GM23248 (cell line): ENCODE measurements around the gene COL16A1. TPM values are rescaled to one million over a fixed set of nuclear protein-coding genes. Genes with fewer than 3 reads are reported as not detected.

Experiments used
- DNase-seq: peaks from one replicate; pipeline ENCODE4 v3.0.0-alpha.2; 2015
- H2AFZ ChIP-seq: fragments of 200-600 bp; sonication (generic); 2 replicates; pipeline ENCODE4 v1.6.1; 2016; ENCODE audit warnings: antibody characterized with exemption
- H3F3A ChIP-seq: fragments of 200-600 bp; sonication (generic); 2 replicates; pipeline ENCODE4 v1.6.1; 2016; ENCODE audit warnings: mild to moderate bottlenecking, antibody characterized with exemption, mixed run types; ENCODE audit not compliant: insufficient read depth
- H3K27ac ChIP-seq: fragments of 200-600 bp; sonication (generic); 2 replicates; pipeline ENCODE4 v1.5.1; 2016; ENCODE audit warnings: mild to moderate bottlenecking
- H3K27me3 ChIP-seq: fragments of 200-600 bp; sonication (generic); replicated peaks from 2 replicates; pipeline ENCODE4 v1.6.1; 2016; ENCODE audit warnings: mild to moderate bottlenecking; ENCODE audit not compliant: insufficient read depth
- H3K36me3 ChIP-seq: fragments of 200-600 bp; sonication (generic); 2 replicates; pipeline ENCODE4 v1.6.1; 2016; ENCODE audit warnings: low read depth, mild to moderate bottlenecking
- H3K4me1 ChIP-seq: fragments of 200-600 bp; sonication (generic); 2 replicates; pipeline ENCODE4 v1.6.1; 2016; ENCODE audit warnings: mild to moderate bottlenecking; ENCODE audit not compliant: insufficient read depth
- H3K4me2 ChIP-seq: fragments of 200-600 bp; sonication (generic); one replicate; pipeline ENCODE4 v1.6.1; 2016; ENCODE audit warnings: mild to moderate bottlenecking; ENCODE audit not compliant: unreplicated experiment
- H3K4me3 ChIP-seq: fragments of 200-600 bp; sonication (generic); 2 replicates; pipeline ENCODE4 v1.5.1; 2016; ENCODE audit warnings: mild to moderate bottlenecking
- H3K79me2 ChIP-seq: fragments of 200-600 bp; sonication (generic); 2 replicates; pipeline ENCODE4 v1.6.1; 2016; ENCODE audit warnings: mild to moderate bottlenecking; ENCODE audit not compliant: insufficient read depth
- H3K9ac ChIP-seq: fragments of 200-600 bp; sonication (generic); 2 replicates; pipeline ENCODE4 v1.6.1; 2016; ENCODE audit warnings: mild to moderate bottlenecking
- H3K9me2 ChIP-seq: fragments of 200-600 bp; sonication (generic); 2 replicates; pipeline ENCODE4 v1.6.1; 2016; ENCODE audit warnings: mixed run types, mild to moderate bottlenecking, moderate library complexity; ENCODE audit not compliant: insufficient read depth
- H3K9me3 ChIP-seq: fragments of 200-600 bp; sonication (generic); one replicate; pipeline ENCODE4 v1.6.1; 2017; ENCODE audit warnings: low read depth
- H4K20me1 ChIP-seq: fragments of 200-600 bp; sonication (generic); 2 replicates; pipeline ENCODE4 v1.6.0; 2016; ENCODE audit not compliant: insufficient read depth
- EZH2 ChIP-seq: fragments of 200-600 bp; sonication (generic); IDR thresholded peaks from 2 replicates; pipeline ENCODE4 v1.6.1; 2018; ENCODE audit warnings: antibody characterized with exemption, mild to moderate bottlenecking; ENCODE audit not compliant: insufficient read depth, poor library complexity, severe bottlenecking
- EZH2phosphoT487 ChIP-seq: fragments of 200-600 bp; sonication (generic); IDR thresholded peaks from 2 replicates; pipeline ENCODE4 v1.6.1; 2018; ENCODE audit warnings: antibody characterized with exemption, moderate library complexity, mild to moderate bottlenecking, low read depth; ENCODE audit not compliant: insufficient read depth
- WGBS, 2 experiments: methylation state at CpG; one replicate each; pipeline ENCODE4 v1.1.6; 2015 to 2017; ENCODE audit warnings: low lambda C conversion rate in 2 of 2, low coverage in 1 of 2; ENCODE audit errors: missing lambda C conversion rate in 2 of 2; 5-methylcytosine and 5-hydroxymethylcytosine counted together
- in situ Hi-C: fragments of 300-500 bp; cut with MboI; formaldehyde crosslinking; loops from 2 replicates; pipeline ENCODE4 v1.15.0; 2020
- polyA plus RNA-seq: library from polyadenylated mRNA; unstranded; fragments of >200 nt; fragmentation: Nextera tagmentation; extraction: Ambion mirVana; gene quantifications from 2 replicates; pipeline ENCODE4 v1.2.1, GENCODE V29; 2016
- total RNA-seq: library from RNA; depleted of rRNA; stranded (reverse); fragments of >200 nt; shearing (Covaris generic); gene quantifications from 2 replicates; pipeline ENCODE4 v1.2.3, GENCODE V29; 2014

Gene COL16A1
- total and polyA plus RNA-seq, 2 experiments from 2014 or later: 67.3 to 247 TPM

- no peak overlapping the region for H3K4me2 ChIP-seq
- no peaks in the 10 kb centered on the region for H3K79me2 ChIP-seq
- no peak overlapping the region for H3K4me3 ChIP-seq
- 0 to 71% methylated on average over 1 to 4 of the region's 4 CpGs for WGBS, 2 experiments
- peaks cover 16% of the 10 kb centered on the region for H3F3A ChIP-seq
- H3K27ac ChIP-seq: peak overlapping the region; percentile 53
- no peak for TF ChIP-seq EZH2
- TF ChIP-seq EZH2phosphoT487: no peak
- no peaks in the 10 kb centered on the region for H4K20me1 ChIP-seq
- no peaks in the 10 kb centered on the region for H3K27me3 ChIP-seq
- H3K36me3 ChIP-seq: 0 out of 2 replicates have a peak, but pooled peaks cover 14% of the 10 kb centered on the region
- no peak overlapping the region for H2AFZ ChIP-seq
- peak overlapping the region; percentile 20; the same call in 1 of the 2 replicates for H3K9ac ChIP-seq
- H3K4me1 ChIP-seq: peaks cover 27% of the 10 kb centered on the region
- peak; percentile 88 for DNase-seq
- in situ Hi-C loops: no loop called here
- H3K9me2 ChIP-seq: no peaks in the 10 kb centered on the region
- no peaks in the 10 kb centered on the region for H3K9me3 ChIP-seq
These were observed 78.1 kb downstream of the COL16A1 start for GRCh38 chr1:31625561-31626222.

- H3K9ac ChIP-seq: no peak overlapping the region
These were observed 78.9 kb downstream of the COL16A1 start for GRCh38 chr1:31624731-31625514.

GRCh38 chr1:31624309-31624708 lies 79.5 kb downstream of the COL16A1 start:
- no peaks in the 10 kb centered on the region for H4K20me1 ChIP-seq
- no peak for DNase-seq
- no peak overlapping the region for H3K9ac ChIP-seq
- no peak for TF ChIP-seq EZH2
- TF ChIP-seq EZH2phosphoT487: no peak
- H3K27me3 ChIP-seq: no peaks in the 10 kb centered on the region
- no peaks in the 10 kb centered on the region for H3K79me2 ChIP-seq
- H3F3A ChIP-seq: peaks cover 16% of the 10 kb centered on the region
- H3K4me3 ChIP-seq: no peak overlapping the region
- no peaks in the 10 kb centered on the region for H3K9me2 ChIP-seq
- no peaks in the 10 kb centered on the region for H3K9me3 ChIP-seq
- no peak overlapping the region for H3K4me2 ChIP-seq
- 91 to 94% methylated on average over 5 of the region's 5 CpGs for WGBS, 2 experiments
- H3K4me1 ChIP-seq: peaks cover 27% of the 10 kb centered on the region
- in situ Hi-C loops: no loop called here
- H2AFZ ChIP-seq: no peak overlapping the region
- H3K27ac ChIP-seq: no peak overlapping the region
- H3K36me3 ChIP-seq: 0 out of 2 replicates have a peak, but pooled peaks cover 9% of the 10 kb centered on the region

More at GRCh38 chr1:31624731-31625514, 78.9 kb downstream of the COL16A1 start:
- Histone ChIP-seq H2AFZ (no peak overlapping the region), H3K27me3 (no peaks in the 10 kb centered on the region), H3F3A (peaks cover 16% of the 10 kb centered on the region), H3K4me2 (no peak overlapping the region), H3K4me1 (peaks cover 27% of the 10 kb centered on the region), H4K20me1 (no peaks in the 10 kb centered on the region), H3K4me3 (no peak overlapping the region), H3K36me3 (0 out of 2 replicates have a peak, but pooled peaks cover 14% of the 10 kb centered on the region), H3K9me3 (no peaks in the 10 kb centered on the region), H3K79me2 (no peaks in the 10 kb centered on the region), H3K27ac (no peak overlapping the region), H3K9me2 (no peaks in the 10 kb centered on the region)
- WGBS, 2 experiments: 96 to 98% methylated on average over 16 of the region's 16 CpGs
- in situ Hi-C loops: no loop called here
- no peak for DNase-seq
- TF ChIP-seq EZH2phosphoT487 (no peak), EZH2 (no peak)

GRCh38 chr1:31623365-31623764 lies 80.5 kb downstream of the COL16A1 start:
- Histone ChIP-seq H3K9me2 (no peaks in the 10 kb centered on the region), H3F3A (peaks cover 16% of the 10 kb centered on the region), H3K27ac (no peak overlapping the region), H3K79me2 (no peaks in the 10 kb centered on the region), H3K4me1 (peaks cover 27% of the 10 kb centered on the region), H2AFZ (no peak overlapping the region), H3K9ac (no peak overlapping the region), H4K20me1 (no peaks in the 10 kb centered on the region), H3K36me3 (0 out of 2 replicates have a peak, but pooled peaks cover 3% of the 10 kb centered on the region), H3K27me3 (no peaks in the 10 kb centered on the region), H3K4me2 (no peak overlapping the region), H3K4me3 (no peak overlapping the region), H3K9me3 (no peaks in the 10 kb centered on the region)
- 96 to 97% methylated on average over 12 of the region's 12 CpGs for WGBS, 2 experiments
- in situ Hi-C loops: no loop called here
- no peak for DNase-seq
- TF ChIP-seq EZH2phosphoT487 (no peak), EZH2 (no peak)
